Fibroblast of lung (primary cell): ENCODE results near the gene THSD7B.

Experiments used
- EZH2 ChIP-seq: IDR thresholded peaks from 2 replicates; pipeline ENCODE4 v1.5.1; 2012; ENCODE audit warnings: low read length, control low read depth, mild to moderate bottlenecking; ENCODE audit errors: missing control alignments
- TF ChIP-seq, protein P1 (sequence below), 2 donors: IDR thresholded peaks in 1 of 2; conservative IDR thresholded peaks in 1 of 2; 1 replicate in 1 of 2; 2 replicates in 1 of 2; pipeline ENCODE4 v1.5.1; 2011 to 2012; ENCODE audit warnings: low read length in 2 of 2, control low read depth in 1 of 2, inconsistent platforms in 1 of 2, low read depth in 1 of 2, mild to moderate bottlenecking in 1 of 2

- no peak for TF ChIP-seq EZH2
- TF ChIP-seq, protein P1, sequence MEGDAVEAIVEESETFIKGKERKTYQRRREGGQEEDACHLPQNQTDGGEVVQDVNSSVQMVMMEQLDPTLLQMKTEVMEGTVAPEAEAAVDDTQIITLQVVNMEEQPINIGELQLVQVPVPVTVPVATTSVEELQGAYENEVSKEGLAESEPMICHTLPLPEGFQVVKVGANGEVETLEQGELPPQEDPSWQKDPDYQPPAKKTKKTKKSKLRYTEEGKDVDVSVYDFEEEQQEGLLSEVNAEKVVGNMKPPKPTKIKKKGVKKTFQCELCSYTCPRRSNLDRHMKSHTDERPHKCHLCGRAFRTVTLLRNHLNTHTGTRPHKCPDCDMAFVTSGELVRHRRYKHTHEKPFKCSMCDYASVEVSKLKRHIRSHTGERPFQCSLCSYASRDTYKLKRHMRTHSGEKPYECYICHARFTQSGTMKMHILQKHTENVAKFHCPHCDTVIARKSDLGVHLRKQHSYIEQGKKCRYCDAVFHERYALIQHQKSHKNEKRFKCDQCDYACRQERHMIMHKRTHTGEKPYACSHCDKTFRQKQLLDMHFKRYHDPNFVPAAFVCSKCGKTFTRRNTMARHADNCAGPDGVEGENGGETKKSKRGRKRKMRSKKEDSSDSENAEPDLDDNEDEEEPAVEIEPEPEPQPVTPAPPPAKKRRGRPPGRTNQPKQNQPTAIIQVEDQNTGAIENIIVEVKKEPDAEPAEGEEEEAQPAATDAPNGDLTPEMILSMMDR (conservative IDR thresholded peaks at IDR 0.05 in 1 of 2, IDR thresholded peaks at IDR 0.05 in 1 of 2; ENCODE audit: low read depth in 1 of 2, low read length in 2 of 2) = no peak
Observed at GRCh38 chr2:136801661-136802060, 36.3 kb downstream of the THSD7B start.
